Ishikawa (cell line): ENCODE results near the gene AP3D1.

Experiments used
- CEBPB ChIP-seq: IDR thresholded peaks from 2 replicates; pipeline ENCODE4 v1.6.1; 2012
- EP300 ChIP-seq: IDR thresholded peaks from 2 replicates; pipeline ENCODE4 v1.6.1; 2012; ENCODE audit warnings: borderline replicate concordance
- NFIC ChIP-seq: IDR thresholded peaks from 2 replicates; pipeline ENCODE4 v1.6.1; 2012
- RAD21 ChIP-seq: IDR thresholded peaks from 2 replicates; pipeline ENCODE4 v1.6.1; 2012; ENCODE audit warnings: low read depth
- TAF1 ChIP-seq: IDR thresholded peaks from 2 replicates; pipeline ENCODE4 v1.6.1; 2012; ENCODE audit warnings: low read depth, mild to moderate bottlenecking
- TCF12 ChIP-seq: IDR thresholded peaks from 2 replicates; pipeline ENCODE4 v1.6.1; 2012; ENCODE audit warnings: low read depth
- TF ChIP-seq, protein P1 (sequence below): IDR thresholded peaks from 2 replicates; pipeline ENCODE4 v1.6.1; 2012

DNA sequence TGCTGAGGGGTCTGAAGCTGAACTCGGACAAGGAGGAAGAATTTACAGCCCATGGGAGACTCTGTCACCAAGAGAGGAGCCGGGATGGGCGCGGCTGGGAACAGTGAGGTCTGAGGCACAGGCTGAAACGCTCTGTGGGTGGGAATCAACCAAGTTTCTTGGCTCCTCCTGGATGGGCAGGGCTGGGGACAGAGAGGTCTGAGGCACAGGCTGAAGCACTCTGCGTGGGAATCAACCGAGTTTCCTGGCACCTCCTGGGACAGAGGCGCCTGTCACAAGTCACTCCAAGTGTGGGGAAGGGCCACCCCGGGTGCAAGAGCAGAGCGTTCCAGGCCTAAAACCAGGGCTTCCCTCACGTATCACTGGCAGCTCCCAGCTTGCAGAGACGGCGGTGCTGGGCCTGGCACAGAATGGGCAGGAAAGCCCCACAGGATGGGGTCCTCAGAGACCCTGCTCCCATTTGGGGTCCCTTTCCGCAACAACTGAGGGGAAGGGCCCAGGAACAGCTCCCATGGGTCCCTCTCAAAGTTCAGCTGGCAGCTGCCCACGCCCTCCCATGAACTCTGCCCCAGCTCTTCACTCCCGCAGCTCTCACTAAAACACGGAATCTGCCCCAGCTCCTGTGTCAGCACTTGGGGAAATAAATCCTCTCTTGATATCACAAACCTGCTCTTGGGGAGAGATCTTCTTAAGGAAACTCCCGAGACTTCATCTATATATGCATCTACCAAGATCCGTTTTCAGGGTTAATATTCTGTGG, 18.5 kb downstream of the AP3D1 start:
- TF ChIP-seq RAD21 (no peak), NFIC (no peak), EP300 (no peak), TAF1 (no peak), CEBPB (no peak), TCF12 (no peak)
- TF ChIP-seq, protein P1, sequence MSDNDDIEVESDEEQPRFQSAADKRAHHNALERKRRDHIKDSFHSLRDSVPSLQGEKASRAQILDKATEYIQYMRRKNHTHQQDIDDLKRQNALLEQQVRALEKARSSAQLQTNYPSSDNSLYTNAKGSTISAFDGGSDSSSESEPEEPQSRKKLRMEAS = no peak
